ENCODE measurements around the gene TMCC2.
"Not testable (repeated sequence)": the region's sequence is repeated elsewhere in the genome, so short reads cannot be mapped to it uniquely, and the experiment has no call there.

Gene TMCC2

GRCh38 chr1:205285381-205286101 is 57.8 kb downstream of the TMCC2 start:
- no peak for DNase-seq

- DNase-seq, result no peak
Observed at GRCh38 chr1:205286335-205286950, 58.7 kb downstream of the TMCC2 start.

- DNase-seq, result no peak
Observed at GRCh38 chr1:205287076-205287475, 59.3 kb downstream of the TMCC2 start.

GRCh38 chr1:205287767-205288559 is 60.2 kb downstream of the TMCC2 start:
- no peak for DNase-seq

GRCh38 chr1:205291596-205291995 is 63.9 kb downstream of the TMCC2 start:
- no peak for DNase-seq

GRCh38 chr1:205293350-205294074 is 65.8 kb downstream of the TMCC2 start:
- no peak for DNase-seq

GRCh38 chr1:205294175-205294917 is 66.6 kb downstream of the TMCC2 start:
- no peak for DNase-seq

- DNase-seq, result no peak
Observed at GRCh38 chr1:205294934-205295333, 67.2 kb downstream of the TMCC2 start.

GRCh38 chr1:205296154-205296553 is 68.4 kb downstream of the TMCC2 start:
- DNase-seq, result no peak

GRCh38 chr1:205297546-205298177 is 69.9 kb downstream of the TMCC2 start:
- not testable (repeated sequence) for DNase-seq

- no peak for DNase-seq
Observed at GRCh38 chr1:205298191-205298994, 70.6 kb downstream of the TMCC2 start.

- DNase-seq, result no peak
Observed at GRCh38 chr1:205300149-205300548, 72.4 kb downstream of the TMCC2 start.

- no peak for DNase-seq
Observed at GRCh38 chr1:205301205-205301821, 73.6 kb downstream of the TMCC2 start.

- DNase-seq, result no peak
Observed at GRCh38 chr1:205301842-205302588, 74.3 kb downstream of the TMCC2 start.

- DNase-seq, result no peak
Observed at GRCh38 chr1:205303247-205303888, 75.6 kb downstream of the TMCC2 start.

GRCh38 chr1:205304046-205304694 is 76.4 kb downstream of the TMCC2 start:
- DNase-seq, result no peak

GRCh38 chr1:205304695-205305070 is 76.9 kb downstream of the TMCC2 start:
- DNase-seq, result no peak

- DNase-seq, result no peak
Observed at GRCh38 chr1:205306929-205307566, 79.3 kb downstream of the TMCC2 start.
